A673 (cell line): ENCODE measurements around the gene OR2F1.

Experiments used
- EZH2 ChIP-seq: fragments of 200-600 bp; sonication (generic); IDR thresholded peaks from 2 replicates; pipeline ENCODE4 v1.6.1; 2017; ENCODE audit warnings: borderline replicate concordance, low read depth, mild to moderate bottlenecking, mixed read lengths, antibody characterized with exemption, low read length; ENCODE audit not compliant: poor library complexity, severe bottlenecking
- TF ChIP-seq, protein P1 (sequence below): fragments of 300-800, 200-600 bp; sonication (generic); conservative IDR thresholded peaks from 2 replicates; pipeline ENCODE4 v1.5.1; 2017; ENCODE audit warnings: low read depth, mild to moderate bottlenecking, antibody characterized with exemption, low read length, moderate library complexity, mixed read lengths

DNA sequence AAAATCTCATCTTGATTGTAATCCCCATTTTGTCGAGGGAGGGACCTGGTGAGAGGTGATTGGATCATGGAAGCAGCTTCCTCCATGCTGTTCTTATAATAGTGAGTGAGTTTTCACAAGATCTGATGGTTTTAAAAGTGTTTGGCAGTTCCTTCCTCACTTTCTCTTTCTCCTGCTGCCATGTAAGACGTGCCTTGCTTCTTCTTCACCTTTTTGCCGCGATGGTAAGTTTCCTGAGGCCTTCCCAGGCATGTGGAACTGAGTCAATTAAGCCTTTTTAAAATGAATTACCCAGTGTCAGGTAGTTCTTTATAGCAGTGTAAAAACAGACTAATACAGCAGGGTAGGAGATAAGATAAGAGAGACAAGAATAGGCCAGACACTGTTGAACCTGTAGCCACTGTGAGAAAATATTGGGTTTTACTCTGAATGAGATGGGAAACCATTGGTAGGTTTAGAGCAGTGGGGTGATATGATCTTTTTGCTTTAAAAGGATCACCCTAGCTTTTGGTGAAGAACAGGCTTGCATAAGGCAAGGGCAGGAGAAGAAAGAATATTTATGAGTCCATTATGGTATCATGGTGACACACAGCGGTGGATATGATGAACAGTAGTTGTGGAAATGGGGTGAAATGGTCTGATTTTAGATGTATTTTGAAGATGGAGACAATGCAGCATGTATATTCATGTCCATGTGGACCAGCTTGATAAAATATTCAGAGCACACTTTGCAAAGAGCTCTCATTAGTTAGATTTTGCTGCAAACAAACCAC, 57.0 kb downstream of the OR2F1 start:
- no peak for TF ChIP-seq EZH2
- TF ChIP-seq, protein P1, sequence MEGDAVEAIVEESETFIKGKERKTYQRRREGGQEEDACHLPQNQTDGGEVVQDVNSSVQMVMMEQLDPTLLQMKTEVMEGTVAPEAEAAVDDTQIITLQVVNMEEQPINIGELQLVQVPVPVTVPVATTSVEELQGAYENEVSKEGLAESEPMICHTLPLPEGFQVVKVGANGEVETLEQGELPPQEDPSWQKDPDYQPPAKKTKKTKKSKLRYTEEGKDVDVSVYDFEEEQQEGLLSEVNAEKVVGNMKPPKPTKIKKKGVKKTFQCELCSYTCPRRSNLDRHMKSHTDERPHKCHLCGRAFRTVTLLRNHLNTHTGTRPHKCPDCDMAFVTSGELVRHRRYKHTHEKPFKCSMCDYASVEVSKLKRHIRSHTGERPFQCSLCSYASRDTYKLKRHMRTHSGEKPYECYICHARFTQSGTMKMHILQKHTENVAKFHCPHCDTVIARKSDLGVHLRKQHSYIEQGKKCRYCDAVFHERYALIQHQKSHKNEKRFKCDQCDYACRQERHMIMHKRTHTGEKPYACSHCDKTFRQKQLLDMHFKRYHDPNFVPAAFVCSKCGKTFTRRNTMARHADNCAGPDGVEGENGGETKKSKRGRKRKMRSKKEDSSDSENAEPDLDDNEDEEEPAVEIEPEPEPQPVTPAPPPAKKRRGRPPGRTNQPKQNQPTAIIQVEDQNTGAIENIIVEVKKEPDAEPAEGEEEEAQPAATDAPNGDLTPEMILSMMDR: no peak
